ENCODE measurements around the gene SSNA1.

GRCh38 chr9:137164370-137165249 lies 23.9 kb upstream of the SSNA1 start:
- TF ChIP-seq CTCF (IDR thresholded peaks at IDR 0.05) (no peak), POLR2AphosphoS5 (IDR thresholded peaks at IDR 0.05) (no peak)

All from breast epithelium (tissue), 3 donors.